Keratinocyte (primary cell): Measurements from ENCODE around the gene OR5A2. TPM values are rescaled to one million over a fixed set of nuclear protein-coding genes. Genes with fewer than 3 reads are reported as not detected.

Experiments
- DNase-seq: peaks from one replicate; pipeline ENCODE4 v3.0.0-alpha.2; 2011; ENCODE audit warnings: low read depth, missing footprints, low spot score
- FAIRE-seq: peaks from 2 replicates; lab custom pipeline; 2011; peaks lifted over from hg19 to GRCh38; lab: Jason Lieb, UNC
- H2AFZ ChIP-seq: 2 replicates; pipeline ENCODE4 v1.6.0; 2012; ENCODE audit warnings: low read length, control low read depth, inconsistent platforms; ENCODE audit not compliant: control insufficient read depth
- H3K27ac ChIP-seq: 2 replicates; pipeline ENCODE4 v1.5.1; 2011; ENCODE audit warnings: low read length; ENCODE audit not compliant: control insufficient read depth, insufficient read depth
- H3K27me3 ChIP-seq: 3 replicates; pipeline ENCODE4 v1.6.0; 2011; ENCODE audit warnings: low read length; ENCODE audit not compliant: control insufficient read depth, insufficient read depth; ENCODE audit errors: extremely low read depth
- H3K36me3 ChIP-seq, 2 experiments: 2 replicates in 1 of 2; 3 replicates in 1 of 2; pipeline ENCODE4 v1.5.1; 2011; ENCODE audit warnings: low read length in 2 of 2, mild to moderate bottlenecking in 1 of 2; ENCODE audit not compliant: control insufficient read depth in 2 of 2, insufficient read depth in 2 of 2; ENCODE audit errors: extremely low read depth in 1 of 2
- H3K4me1 ChIP-seq: 3 replicates; pipeline ENCODE4 v1.5.1; 2011; ENCODE audit warnings: low read length; ENCODE audit not compliant: control insufficient read depth, insufficient read depth; ENCODE audit errors: extremely low read depth
- H3K4me2 ChIP-seq: 3 replicates; pipeline ENCODE4 v1.6.0; 2011; ENCODE audit warnings: low read depth, low read length; ENCODE audit not compliant: control insufficient read depth, insufficient read depth; ENCODE audit errors: extremely low read depth
- H3K4me3 ChIP-seq, 3 experiments: fragments of 200-600 bp in 1 of 3; sonication (generic) in 1 of 3; 2 replicates in 2 of 3; 3 replicates in 1 of 3; pipeline ENCODE4 v1.5.1; 2011 to 2016; ENCODE audit warnings: low read length in 3 of 3, mild to moderate bottlenecking in 3 of 3, control low read depth in 2 of 3, inconsistent platforms in 1 of 3, low read depth in 1 of 3, mixed read lengths in 1 of 3, mixed run types in 1 of 3, moderate library complexity in 1 of 3; ENCODE audit not compliant: control insufficient read depth in 2 of 3, insufficient read depth in 2 of 3; ENCODE audit errors: extremely low read depth in 1 of 3
- H3K79me2 ChIP-seq: 2 replicates; pipeline ENCODE4 v1.6.0; 2012; ENCODE audit warnings: low read length; ENCODE audit not compliant: control insufficient read depth, insufficient read depth
- H3K9ac ChIP-seq: 3 replicates; pipeline ENCODE4 v1.6.0; 2011; ENCODE audit warnings: low read length; ENCODE audit not compliant: control insufficient read depth, insufficient read depth; ENCODE audit errors: extremely low read depth
- H3K9me1 ChIP-seq: 3 replicates; pipeline ENCODE4 v1.6.0; 2011; ENCODE audit warnings: low read length; ENCODE audit not compliant: control insufficient read depth, insufficient read depth; ENCODE audit errors: extremely low read depth
- H3K9me3 ChIP-seq: 2 replicates; pipeline ENCODE4 v1.5.1; 2012; ENCODE audit warnings: low read depth, low read length; ENCODE audit not compliant: control insufficient read depth
- H4K20me1 ChIP-seq: 3 replicates; pipeline ENCODE4 v1.6.0; 2011; ENCODE audit warnings: low read length; ENCODE audit not compliant: control insufficient read depth, insufficient read depth; ENCODE audit errors: extremely low read depth
- CTCF ChIP-seq, 3 experiments: IDR thresholded peaks in 1 of 3; conservative IDR thresholded peaks in 1 of 3; optimal IDR thresholded peaks in 1 of 3; 2 replicates in 2 of 3; 3 replicates in 1 of 3; pipeline versions ENCODE3 to v1.5.1; 2011; ENCODE audit warnings: low read length in 3 of 3, mild to moderate bottlenecking in 3 of 3, moderate library complexity in 2 of 3, control low read depth in 1 of 3, inconsistent platforms in 1 of 3; ENCODE audit not compliant: insufficient read depth in 2 of 3; ENCODE audit errors: extremely low read depth in 1 of 3
- EZH2 ChIP-seq: IDR thresholded peaks from one replicate; pipeline ENCODE4 v1.6.1; 2012; ENCODE audit warnings: inconsistent platforms, mild to moderate bottlenecking, low read length, moderate library complexity
- dilution Hi-C: fragments of 300-500 bp; cut with MboI; formaldehyde crosslinking; loops from one replicate; pipeline ENCODE4 v1.7.0; 2020; ENCODE audit warnings: low sequenced_read_pairs; ENCODE audit not compliant: extremely low pct_ligation_motif_present
- polyA plus RNA-seq, 5 experiments: library from polyadenylated mRNA; depleted of rRNA in 3 of 5; stranded (reverse) in 3 of 5; stranded (forward) in 1 of 5; unstranded in 1 of 5; fragments of >200 nt; gene quantifications; 1 replicate in 1 of 5; 2 replicates in 3 of 5; 3 replicates in 1 of 5; pipeline versions ENCODE4 v1.2.1 to v1.2.3, GENCODE V29; 2011 to 2012; ENCODE audit warnings: missing spikeins in 2 of 5, low read depth in 1 of 5, low replicate concordance in 1 of 5

Gene OR5A2
- polyA plus RNA-seq, 1 donor (not counting 4 experiments of a cell fraction or from before 2014, with no cell fraction given), result not detected

GRCh38 chr11:59459916-59460315, 33.7 kb upstream of the OR5A2 start:
- DNase-seq (no peak), FAIRE-seq (no peak)
- dilution Hi-C loops, result no loop called here
- Histone ChIP-seq H4K20me1 (no peaks in the 10 kb centered on the region), H3K4me1 (no peaks in the 10 kb centered on the region), H3K27me3 (no peaks in the 10 kb centered on the region), H3K9me1 (no peaks in the 10 kb centered on the region), H3K4me3 (no peak overlapping the region), H3K27ac (no peak overlapping the region), H3K9ac (no peak overlapping the region), H3K4me2 (no peak overlapping the region), H3K36me3 (no peaks in the 10 kb centered on the region), H3K9me3 (no peaks in the 10 kb centered on the region), H3K79me2 (no peaks in the 10 kb centered on the region), H2AFZ (no peak overlapping the region)
- TF ChIP-seq EZH2 (no peak), CTCF (optimal IDR thresholded peaks at IDR 0.05 in 1 of 3, IDR thresholded peaks at IDR 0.05 in 1 of 3, conservative IDR thresholded peaks at IDR 0.05 in 1 of 3; ENCODE audit: extremely low read depth in 1 of 3, insufficient read depth in 2 of 3, low read length in 3 of 3) (no peak)

GRCh38 chr11:59456661-59457060, 30.4 kb upstream of the OR5A2 start, which contains the start of gene OR4D6:
TSS of gene OR4D6 (plus strand) at chr11:59456961. CDS start at chr11:59456961, 0 bp downstream.
- H3K27ac ChIP-seq, result no peak within 1 kb of the TSS
- H2AFZ ChIP-seq, result no peak within 1 kb of the TSS
- no peaks in the 10 kb centered on the region for H3K36me3 ChIP-seq
- no peaks in the 10 kb centered on the region for H4K20me1 ChIP-seq
- no peak within 1 kb of the TSS for H3K4me2 ChIP-seq
- DNase-seq, result no peak
- H3K4me3 ChIP-seq, result no peak within 1 kb of the TSS
- TF ChIP-seq CTCF (optimal IDR thresholded peaks at IDR 0.05 in 1 of 3, IDR thresholded peaks at IDR 0.05 in 1 of 3, conservative IDR thresholded peaks at IDR 0.05 in 1 of 3; ENCODE audit: extremely low read depth in 1 of 3, insufficient read depth in 2 of 3, low read length in 3 of 3), result no peak
- TF ChIP-seq EZH2, result no peak
- H3K27me3 ChIP-seq, result no peaks in the 10 kb centered on the region
- H3K9me3 ChIP-seq, result no peaks in the 10 kb centered on the region
- no peak within 1 kb of the TSS for H3K9ac ChIP-seq
- H3K4me1 ChIP-seq, result no peaks in the 10 kb centered on the region
- dilution Hi-C loops, result no loop called here
- H3K79me2 ChIP-seq, result no peaks in the 10 kb centered on the region
- H3K9me1 ChIP-seq, result no peaks in the 10 kb centered on the region
- no peak for FAIRE-seq
